NCI-H2196 treated with DMSO at 0.1 percent for 48 hours (cell line): ENCODE results near the gene ALK.
"Not testable (repeated sequence)": the region's sequence is repeated elsewhere in the genome, so short reads cannot be mapped to it uniquely, and the experiment has no call there.

ENCODE experiments used
- DNase-seq: peaks from one replicate; lab custom pipeline; 2025; ENCODE audit not compliant: unreplicated experiment; lab: John Stamatoyannopoulos, UW

Gene ALK

GRCh38 chr2:29761278-29761677, 160.1 kb downstream of the ALK start:
- DNase-seq: no peak

- no peak for DNase-seq
These were observed 161.4 kb downstream of the ALK start for GRCh38 chr2:29760008-29760407.

GRCh38 chr2:29759360-29759759, 162.0 kb downstream of the ALK start:
- no peak for DNase-seq

GRCh38 chr2:29755829-29756228, 165.6 kb downstream of the ALK start:
- DNase-seq: no peak

- no peak for DNase-seq
These were observed 166.2 kb downstream of the ALK start for GRCh38 chr2:29755233-29755632.

GRCh38 chr2:29753671-29754444, 167.5 kb downstream of the ALK start:
- no peak for DNase-seq

- no peak for DNase-seq
These were observed 170.0 kb downstream of the ALK start for GRCh38 chr2:29751390-29751789.

- not testable (repeated sequence) for DNase-seq
These were observed 170.9 kb downstream of the ALK start for GRCh38 chr2:29750463-29750862.

- no peak for DNase-seq
These were observed 171.5 kb downstream of the ALK start for GRCh38 chr2:29749843-29750242.

GRCh38 chr2:29749041-29749440, 172.3 kb downstream of the ALK start:
- no peak for DNase-seq

- DNase-seq: no peak
These were observed 173.5 kb downstream of the ALK start for GRCh38 chr2:29747786-29748470.

GRCh38 chr2:29744976-29745375, 176.4 kb downstream of the ALK start:
- no peak for DNase-seq

GRCh38 chr2:29743516-29743915, 177.9 kb downstream of the ALK start:
- no peak for DNase-seq

- DNase-seq: no peak
These were observed 178.7 kb downstream of the ALK start for GRCh38 chr2:29742656-29743055.

GRCh38 chr2:29741132-29741531, 180.3 kb downstream of the ALK start:
- DNase-seq: no peak

- no peak for DNase-seq
These were observed 187.4 kb downstream of the ALK start for GRCh38 chr2:29733965-29734364.

GRCh38 chr2:29733213-29733612, 188.2 kb downstream of the ALK start:
- no peak for DNase-seq

GRCh38 chr2:29731948-29732347, 189.4 kb downstream of the ALK start:
- DNase-seq: no peak

- DNase-seq: no peak
These were observed 191.5 kb downstream of the ALK start for GRCh38 chr2:29729932-29730331.

- no peak for DNase-seq
These were observed 192.0 kb downstream of the ALK start for GRCh38 chr2:29729401-29729800.

- DNase-seq: no peak
These were observed 194.4 kb downstream of the ALK start for GRCh38 chr2:29726976-29727375.

- no peak for DNase-seq
These were observed 195.8 kb downstream of the ALK start for GRCh38 chr2:29725610-29726009.

GRCh38 chr2:29724282-29724681, 197.1 kb downstream of the ALK start:
- no peak for DNase-seq
